PC-9 (cell line): ENCODE data around the gene UTF1. TPM values are rescaled to one million over a fixed set of nuclear protein-coding genes. Genes with fewer than 3 reads are reported as not detected.

Experiments
- BruUV-seq: library from RNA; stranded (reverse); fragments of 400-500 nt; replicated peaks from 2 replicates; lab custom pipeline; 2021; lab: Mats Ljungman, UMichigan
- CTCF ChIA-PET: fragments of 300-600 bp; sonication (Branson Sonifier 250); formaldehyde crosslinking; loops from one replicate; lab custom pipeline; 2022; ENCODE audit warnings: antibody characterized with exemption; lab: Charles Lee
- POLR2A ChIA-PET: fragments of 300-600 bp; sonication (Branson Sonifier 250); formaldehyde crosslinking; loops from one replicate; lab custom pipeline; 2022; ENCODE audit warnings: antibody characterized with exemption; ENCODE audit not compliant: unreplicated experiment; lab: Charles Lee
- DNase-seq, 2 experiments: peaks; one replicate each; pipeline versions ENCODE4 v3.0.0 to v3.0.0-alpha.2; 2015 to 2022; ENCODE audit warnings: mixed read lengths in 1 of 2
- H2AFZ ChIP-seq: fragments of 200-600 bp; sonication (generic); 2 replicates; pipeline ENCODE4 v1.8.1; 2017; ENCODE audit warnings: antibody characterized with exemption
- H3F3A ChIP-seq: fragments of 200-600 bp; sonication (generic); 2 replicates; pipeline ENCODE4 v1.8.1; 2017; ENCODE audit warnings: antibody characterized with exemption, mild to moderate bottlenecking, low read depth; ENCODE audit not compliant: insufficient read depth
- H3K27ac ChIP-seq: fragments of 200-600 bp; sonication (generic); 2 replicates; pipeline ENCODE4 v1.6.1; 2016; ENCODE audit warnings: mixed run types
- H3K27me3 ChIP-seq: fragments of 200-600 bp; sonication (generic); 2 replicates; pipeline ENCODE4 v1.6.1; 2016; ENCODE audit warnings: low read depth, mixed run types; ENCODE audit not compliant: insufficient read depth
- H3K36me3 ChIP-seq: fragments of 200-600 bp; sonication (generic); 2 replicates; pipeline ENCODE4 v1.6.1; 2016; ENCODE audit warnings: low read depth, mixed run types
- H3K4me1 ChIP-seq: fragments of 200-600 bp; sonication (generic); replicated peaks from 2 replicates; pipeline ENCODE4 v1.6.1; 2016; ENCODE audit warnings: mixed run types; ENCODE audit not compliant: insufficient read depth
- H3K4me2 ChIP-seq: fragments of 200-600 bp; sonication (generic); 2 replicates; pipeline ENCODE4 v1.6.1; 2017; ENCODE audit warnings: mixed run types
- H3K4me3 ChIP-seq: fragments of 200-600 bp; sonication (generic); 2 replicates; pipeline ENCODE4 v1.6.1; 2016; ENCODE audit warnings: mixed run types
- H3K79me2 ChIP-seq: fragments of 200-600 bp; sonication (generic); 2 replicates; pipeline ENCODE4 v1.6.1; 2017; ENCODE audit warnings: low read depth, mixed run types
- H3K9me2 ChIP-seq: fragments of 200-600 bp; sonication (generic); 2 replicates; pipeline ENCODE4 v1.8.1; 2017; ENCODE audit warnings: mild to moderate bottlenecking; ENCODE audit not compliant: insufficient read depth
- H3K9me3 ChIP-seq: fragments of 200-600 bp; sonication (generic); 2 replicates; pipeline ENCODE4 v1.8.1; 2016; ENCODE audit warnings: low read depth; ENCODE audit not compliant: insufficient read depth
- H4K20me1 ChIP-seq: fragments of 200-600 bp; sonication (generic); 2 replicates; pipeline ENCODE4 v1.8.1; 2017; ENCODE audit not compliant: insufficient read depth
- EZH2 ChIP-seq: fragments of 200-600 bp; sonication (generic); IDR thresholded peaks from 2 replicates; pipeline ENCODE4 v1.8.0; 2017; ENCODE audit warnings: antibody characterized with exemption, low read depth
- intact Hi-C: fragments of 100-400 bp; cut with micrococcal nuclease; formaldehyde crosslinking; loops from one replicate; pipeline ENCODE4 v1.10.0; 2022; ENCODE audit not compliant: unreplicated experiment
- total RNA-seq: library from RNA; stranded (reverse); gene quantifications from 2 replicates; pipeline ENCODE4 v1.2.3, GENCODE V29; 2021
- TF ChIP-seq, protein P1 (sequence below): fragments of 200-600 bp; sonication (generic); conservative IDR thresholded peaks from 2 replicates; pipeline ENCODE4 v1.6.1; 2017; ENCODE audit warnings: mixed run types, antibody characterized with exemption, mild to moderate bottlenecking, moderate library complexity

The UTF1 gene
- total RNA-seq, 1 experiment from 2014 or later: not detected

DNA sequence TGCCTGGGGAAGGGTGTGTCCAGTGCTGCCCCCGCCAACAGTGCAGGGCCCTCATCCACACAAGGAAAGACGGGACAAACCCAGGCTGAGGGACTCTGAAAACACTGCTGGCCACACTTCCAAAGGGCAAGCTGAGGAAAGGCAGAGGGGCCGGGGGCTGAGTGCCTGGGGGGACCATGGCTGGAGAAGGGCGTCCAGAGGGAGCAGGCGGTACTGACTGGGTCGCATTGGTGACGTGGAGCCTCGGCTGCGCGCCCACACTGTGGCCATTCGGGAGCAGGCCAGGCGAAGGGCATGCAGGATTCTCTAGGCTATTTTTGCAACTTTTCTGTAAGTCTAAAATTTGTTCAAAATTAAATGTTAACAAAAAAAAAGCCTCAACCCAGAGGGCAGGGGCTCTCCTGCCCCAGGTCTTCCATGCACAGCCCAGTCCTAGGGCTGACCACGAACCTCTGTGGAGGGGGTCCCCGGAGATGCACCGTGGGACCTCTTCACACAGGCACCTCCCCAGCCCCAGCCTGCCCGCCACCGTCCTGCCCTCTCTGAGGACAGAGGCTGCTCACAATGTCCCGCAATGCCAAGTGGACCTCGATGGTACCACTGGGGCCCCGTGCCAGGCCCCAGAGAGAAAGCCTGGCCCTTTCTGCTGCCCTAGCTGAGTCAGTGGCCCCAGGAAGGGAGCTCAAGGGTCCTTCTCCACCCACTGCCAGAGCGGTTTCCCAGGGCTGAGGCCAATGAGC lies 36.2 kb downstream of the UTF1 start:
- DNase-seq: no peak
- TF ChIP-seq EZH2: no peak
- TF ChIP-seq, protein P1, sequence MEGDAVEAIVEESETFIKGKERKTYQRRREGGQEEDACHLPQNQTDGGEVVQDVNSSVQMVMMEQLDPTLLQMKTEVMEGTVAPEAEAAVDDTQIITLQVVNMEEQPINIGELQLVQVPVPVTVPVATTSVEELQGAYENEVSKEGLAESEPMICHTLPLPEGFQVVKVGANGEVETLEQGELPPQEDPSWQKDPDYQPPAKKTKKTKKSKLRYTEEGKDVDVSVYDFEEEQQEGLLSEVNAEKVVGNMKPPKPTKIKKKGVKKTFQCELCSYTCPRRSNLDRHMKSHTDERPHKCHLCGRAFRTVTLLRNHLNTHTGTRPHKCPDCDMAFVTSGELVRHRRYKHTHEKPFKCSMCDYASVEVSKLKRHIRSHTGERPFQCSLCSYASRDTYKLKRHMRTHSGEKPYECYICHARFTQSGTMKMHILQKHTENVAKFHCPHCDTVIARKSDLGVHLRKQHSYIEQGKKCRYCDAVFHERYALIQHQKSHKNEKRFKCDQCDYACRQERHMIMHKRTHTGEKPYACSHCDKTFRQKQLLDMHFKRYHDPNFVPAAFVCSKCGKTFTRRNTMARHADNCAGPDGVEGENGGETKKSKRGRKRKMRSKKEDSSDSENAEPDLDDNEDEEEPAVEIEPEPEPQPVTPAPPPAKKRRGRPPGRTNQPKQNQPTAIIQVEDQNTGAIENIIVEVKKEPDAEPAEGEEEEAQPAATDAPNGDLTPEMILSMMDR: no peak
- no peak overlapping the region for H3K27ac ChIP-seq
- intact Hi-C loops: no loop called here
- no peaks in the 10 kb centered on the region for H3K27me3 ChIP-seq
- H3K9me3 ChIP-seq: no peaks in the 10 kb centered on the region
- H4K20me1 ChIP-seq: no peaks in the 10 kb centered on the region
- BruUV-seq: no TSS peak
- H3K9me2 ChIP-seq: no peaks in the 10 kb centered on the region
- CTCF ChIA-PET: no interaction called here
- H3K4me1 ChIP-seq: peaks cover 15% of the 10 kb centered on the region
- H3K4me3 ChIP-seq: no peak overlapping the region
- H3K4me2 ChIP-seq: no peak overlapping the region
- H2AFZ ChIP-seq: no peak overlapping the region
- no peaks in the 10 kb centered on the region for H3K79me2 ChIP-seq
- H3K36me3 ChIP-seq: no peaks in the 10 kb centered on the region
- POLR2A ChIA-PET: no interaction called here
- H3F3A ChIP-seq: no peaks in the 10 kb centered on the region; the same call in 1 of the 2 replicates

DNA sequence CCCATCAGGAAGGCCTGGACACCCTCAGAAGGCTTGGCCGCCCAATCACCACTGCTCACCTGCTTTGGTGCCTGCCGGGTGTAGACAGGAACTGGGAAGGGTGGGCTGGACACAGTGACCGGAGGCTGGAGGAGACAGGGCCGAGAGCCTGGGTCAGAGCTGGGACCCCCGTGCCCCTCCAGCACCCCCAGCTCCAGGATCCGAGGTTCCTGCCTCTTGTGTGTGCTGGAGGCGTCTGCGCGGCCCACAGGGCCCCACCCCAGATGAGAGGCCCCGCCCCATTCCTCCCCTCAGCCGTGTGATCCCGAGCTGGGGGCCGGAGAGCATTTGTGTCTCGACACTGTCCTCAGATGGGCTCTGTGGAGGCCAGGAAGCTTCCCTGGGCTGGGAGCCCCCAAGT lies 37.3 kb downstream of the UTF1 start:
- Histone ChIP-seq H3K4me1 (peaks cover 15% of the 10 kb centered on the region), H3K9me3 (no peaks in the 10 kb centered on the region), H3K4me2 (no peak overlapping the region), H3K4me3 (no peak overlapping the region), H3K27me3 (no peaks in the 10 kb centered on the region), H3F3A (no peaks in the 10 kb centered on the region; the same call in 1 of the 2 replicates), H3K36me3 (no peaks in the 10 kb centered on the region), H2AFZ (no peak overlapping the region), H4K20me1 (no peaks in the 10 kb centered on the region), H3K9me2 (no peaks in the 10 kb centered on the region), H3K79me2 (no peaks in the 10 kb centered on the region), H3K27ac (no peak overlapping the region)
- intact Hi-C loops: no loop called here
- ChIA-PET POLR2A (interaction anchor here (0.6 kb wide), 1 partner anchor 8 kb away, joined by 3 read pairs; no protein-coding TSS in a partner anchor), CTCF (no interaction called here)
- DNase-seq: no peak
- TF ChIP-seq, protein P1: no peak
- TF ChIP-seq EZH2: no peak
- BruUV-seq: no TSS peak

DNA sequence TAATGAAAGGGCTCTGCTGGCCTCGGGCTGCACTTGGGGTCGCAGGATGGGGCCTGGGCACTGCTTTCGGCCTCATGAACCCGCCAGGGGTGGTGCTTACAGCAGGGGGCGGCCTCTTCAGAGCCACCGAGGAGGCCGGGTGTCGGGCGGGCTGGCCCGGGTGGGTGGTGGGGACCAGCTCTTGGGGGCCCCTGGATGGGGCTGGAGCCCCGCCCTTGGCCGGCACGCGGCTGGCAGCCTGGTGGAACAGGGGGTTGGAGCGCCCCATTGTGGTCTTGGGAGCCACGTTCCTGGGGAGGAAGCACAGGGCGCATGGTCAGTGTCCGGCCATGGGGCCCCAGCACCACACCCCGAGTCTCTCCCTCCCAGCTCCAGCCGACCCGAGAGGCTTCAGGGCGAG lies 37.8 kb downstream of the UTF1 start:
- BruUV-seq: no TSS peak
- Histone ChIP-seq H4K20me1 (no peaks in the 10 kb centered on the region), H3K27ac (no peak overlapping the region), H2AFZ (no peak overlapping the region), H3K36me3 (no peaks in the 10 kb centered on the region), H3K4me2 (no peak overlapping the region), H3K79me2 (no peaks in the 10 kb centered on the region), H3F3A (no peaks in the 10 kb centered on the region; the same call in 1 of the 2 replicates), H3K4me3 (no peak overlapping the region), H3K27me3 (no peaks in the 10 kb centered on the region), H3K9me3 (no peaks in the 10 kb centered on the region), H3K4me1 (peaks cover 15% of the 10 kb centered on the region), H3K9me2 (no peaks in the 10 kb centered on the region)
- intact Hi-C loops: no loop called here
- ChIA-PET CTCF (no interaction called here), POLR2A (interaction anchor here (0.6 kb wide), 1 partner anchor 8 kb away, joined by 3 read pairs; no protein-coding TSS in a partner anchor)
- TF ChIP-seq, protein P1: no peak
- TF ChIP-seq EZH2: no peak
- no peak for DNase-seq
